Spleen (tissue), 11 donors: ENCODE data around the gene B3GNT9. TPM values are rescaled to one million over a fixed set of nuclear protein-coding genes. Genes with fewer than 3 reads are reported as not detected.

Experiments
- DNase-seq: peaks from one replicate; pipeline ENCODE4 v3.0.0-alpha.2; 2020
- H3K27ac ChIP-seq, 8 donors: fragments of 200-600 bp; sonication (generic) in 7 of 8; 1 replicate in 4 of 8; 2 replicates in 4 of 8; pipeline versions ENCODE4 v1.5.0 to v1.8.0; 2016 to 2021; ENCODE audit warnings: inconsistent platforms in 4 of 8, mild to moderate bottlenecking in 4 of 8, moderate library complexity in 1 of 8
- H3K27me3 ChIP-seq, 7 donors: fragments of 200-600 bp; sonication (generic) in 6 of 7; replicated peaks in 1 of 7; 1 replicate in 4 of 7; 2 replicates in 3 of 7; pipeline versions ENCODE4 v1.5.0 to v1.8.0; 2016 to 2021; ENCODE audit warnings: inconsistent platforms in 3 of 7, mild to moderate bottlenecking in 1 of 7
- H3K36me3 ChIP-seq, 6 donors: fragments of 200-600 bp; sonication (generic) in 5 of 6; 1 replicate in 4 of 6; 2 replicates in 2 of 6; pipeline versions ENCODE4 v1.5.0 to v1.8.0; 2016 to 2021; ENCODE audit warnings: inconsistent platforms in 2 of 6
- H3K4me1 ChIP-seq, 6 donors: fragments of 200-600 bp; sonication (generic) in 5 of 6; 1 replicate in 3 of 6; 2 replicates in 3 of 6; pipeline versions ENCODE4 v1.5.0 to v1.8.0; 2016 to 2021; ENCODE audit warnings: inconsistent platforms in 3 of 6
- H3K4me3 ChIP-seq, 8 donors: fragments of 200-600 bp; sonication (generic) in 7 of 8; 1 replicate in 4 of 8; 2 replicates in 4 of 8; pipeline versions ENCODE4 v1.5.0 to v1.8.0; 2016 to 2021; ENCODE audit warnings: inconsistent platforms in 4 of 8, mild to moderate bottlenecking in 4 of 8, moderate library complexity in 2 of 8
- H3K9me3 ChIP-seq, 8 donors: fragments of 200-600 bp; sonication (generic) in 7 of 8; 1 replicate in 4 of 8; 2 replicates in 4 of 8; pipeline versions ENCODE4 v1.5.0 to v1.8.0; 2016 to 2021; ENCODE audit warnings: inconsistent platforms in 4 of 8
- POLR2A ChIP-seq, 3 donors: fragments of 450-650 bp; IDR thresholded peaks; one replicate each; pipeline ENCODE4 v1.5.1; 2017; ENCODE audit warnings: antibody characterized with exemption in 3 of 3, mild to moderate bottlenecking in 1 of 3
- POLR2AphosphoS5 ChIP-seq, 3 donors: sonication (generic); formaldehyde crosslinking; IDR thresholded peaks; one replicate each; pipeline ENCODE4 v1.5.1; 2017; ENCODE audit warnings: antibody characterized with exemption in 3 of 3
- WGBS, 5 donors: extraction: QIAGEN DNeasy Blood & Tissue Kit in 3 of 5; methylation state at CpG; one replicate each; pipeline versions ENCODE4 v1.1.5 to v1.1.7; 2013 to 2018; 5-methylcytosine and 5-hydroxymethylcytosine counted together
- intact Hi-C: fragments of 100-400 bp; cut with DNase I; formaldehyde crosslinking; loops from one replicate; pipeline ENCODE4 v1.15.0; 2023; ENCODE audit warnings: low total_unique reads
- polyA plus RNA-seq, 3 donors: library from polyadenylated mRNA; stranded (reverse); fragments of 200-250 nt; gene quantifications; one replicate each; pipeline ENCODE4 v1.2.1, GENCODE V29; 2013
- total RNA-seq, 7 donors: library from RNA; depleted of rRNA in 3 of 7; stranded (reverse); fragments of >200 nt in 3 of 7; fragmentation: NEBNext Ultra II Directional in 4 of 7; extraction: Animal tissue kit (Norgen Biotek cat#: 25700) in 4 of 7; gene quantifications; one replicate each; pipeline versions ENCODE4 v1.1.0 to v1.2.1, GENCODE V29; 2016 to 2021
- TF ChIP-seq, protein P1 (sequence below), 11 experiments: fragments of 200-600 bp in 7 of 11; fragments of 450-650 bp in 4 of 11; sonication (generic) in 4 of 11; IDR thresholded peaks in 8 of 11; conservative IDR thresholded peaks in 3 of 11; 1 replicate in 7 of 11; 2 replicates in 4 of 11; pipeline versions ENCODE4 v1.4.0 to v1.8.0; 2016 to 2021; ENCODE audit warnings: antibody characterized with exemption in 11 of 11, inconsistent platforms in 4 of 11, mild to moderate bottlenecking in 1 of 11
- donor health status: healthy with polysubstance abuse.
- donor health status: DM: no; HTN: no; CAD: no; lungs with moderate emphysema.
- donor health status: DM: no; HTN: no; CAD: no.
- donor health status: Bipolar disorder and iron deficiency.
- donor health status: healthy.
- donor health status: DM: no; HTN: no; CAD: no.
- donor health status: DM: yes; HTN: yes; CAD: no.

The B3GNT9 gene
- total and polyA plus RNA-seq, 10 donors: 2.0 to 15.3 (median 7.6) TPM

DNA sequence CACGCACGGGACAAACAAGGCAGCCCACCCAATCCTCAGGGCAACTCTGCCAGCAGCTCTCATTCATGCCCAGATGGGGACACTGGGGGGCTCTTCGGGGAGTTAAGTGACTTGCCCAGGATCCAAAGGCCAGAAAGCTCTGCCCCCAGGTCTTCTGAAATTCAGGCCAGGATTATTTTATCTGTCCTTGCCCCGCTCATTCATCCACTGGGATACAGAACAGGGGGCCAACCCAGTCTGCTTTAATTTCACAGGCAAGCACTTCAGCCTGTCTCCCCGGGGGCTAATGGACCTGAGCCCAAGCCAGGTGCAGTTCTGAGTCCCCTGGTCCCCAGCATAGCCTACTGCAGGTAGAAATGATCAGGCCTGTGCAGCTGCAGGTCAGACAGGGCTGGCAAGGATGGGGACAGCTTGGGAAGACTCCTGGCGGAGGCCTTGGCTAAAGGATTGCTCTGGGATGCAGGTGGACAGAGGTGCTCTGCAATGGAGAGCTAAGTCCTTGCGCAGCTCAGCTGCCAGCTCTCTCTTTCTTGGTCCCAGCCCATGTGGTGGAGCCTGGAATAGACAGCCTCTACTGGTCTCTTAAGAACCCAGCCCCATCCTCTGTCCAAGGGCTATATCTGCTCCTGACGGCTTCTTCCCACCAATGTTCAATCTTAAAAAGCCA is 766 bp upstream of the B3GNT9 start:
- no peaks in the 10 kb centered on the region for H3K9me3 ChIP-seq
- peaks cover 0 to 46% (median 23%) of the 10 kb centered on the region in 7 donors for H3K27me3 ChIP-seq
- intact Hi-C loops: loop anchor here (5.0 kb wide), 1 partner anchor 174 kb away; no protein-coding TSS in a partner anchor
- peak overlapping the region in 4 of 8 donors; percentile 47 to 73 (median 56) for H3K4me3 ChIP-seq
- DNase-seq: no peak
- peak overlapping the region in 7 of 8 donors; percentile 78 to 85 (median 81) for H3K27ac ChIP-seq
- WGBS, 5 donors: 67 to 84% (median 68%) methylated on average over 6 to 8 of the region's 8 CpGs
- TF ChIP-seq POLR2AphosphoS5 (IDR thresholded peaks at IDR 0.05): no peak
- no peak for TF ChIP-seq POLR2A (IDR thresholded peaks at IDR 0.05)
- TF ChIP-seq, protein P1, sequence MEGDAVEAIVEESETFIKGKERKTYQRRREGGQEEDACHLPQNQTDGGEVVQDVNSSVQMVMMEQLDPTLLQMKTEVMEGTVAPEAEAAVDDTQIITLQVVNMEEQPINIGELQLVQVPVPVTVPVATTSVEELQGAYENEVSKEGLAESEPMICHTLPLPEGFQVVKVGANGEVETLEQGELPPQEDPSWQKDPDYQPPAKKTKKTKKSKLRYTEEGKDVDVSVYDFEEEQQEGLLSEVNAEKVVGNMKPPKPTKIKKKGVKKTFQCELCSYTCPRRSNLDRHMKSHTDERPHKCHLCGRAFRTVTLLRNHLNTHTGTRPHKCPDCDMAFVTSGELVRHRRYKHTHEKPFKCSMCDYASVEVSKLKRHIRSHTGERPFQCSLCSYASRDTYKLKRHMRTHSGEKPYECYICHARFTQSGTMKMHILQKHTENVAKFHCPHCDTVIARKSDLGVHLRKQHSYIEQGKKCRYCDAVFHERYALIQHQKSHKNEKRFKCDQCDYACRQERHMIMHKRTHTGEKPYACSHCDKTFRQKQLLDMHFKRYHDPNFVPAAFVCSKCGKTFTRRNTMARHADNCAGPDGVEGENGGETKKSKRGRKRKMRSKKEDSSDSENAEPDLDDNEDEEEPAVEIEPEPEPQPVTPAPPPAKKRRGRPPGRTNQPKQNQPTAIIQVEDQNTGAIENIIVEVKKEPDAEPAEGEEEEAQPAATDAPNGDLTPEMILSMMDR (IDR thresholded peaks at IDR 0.05 in 8 of 11, conservative IDR thresholded peaks at IDR 0.05 in 3 of 11): no peak
- H3K4me1 ChIP-seq: peaks cover 19 to 59% (median 41%) of the 10 kb centered on the region in 6 donors
- peaks cover 0 to 39% (median 21%) of the 10 kb centered on the region in 6 donors for H3K36me3 ChIP-seq

DNA sequence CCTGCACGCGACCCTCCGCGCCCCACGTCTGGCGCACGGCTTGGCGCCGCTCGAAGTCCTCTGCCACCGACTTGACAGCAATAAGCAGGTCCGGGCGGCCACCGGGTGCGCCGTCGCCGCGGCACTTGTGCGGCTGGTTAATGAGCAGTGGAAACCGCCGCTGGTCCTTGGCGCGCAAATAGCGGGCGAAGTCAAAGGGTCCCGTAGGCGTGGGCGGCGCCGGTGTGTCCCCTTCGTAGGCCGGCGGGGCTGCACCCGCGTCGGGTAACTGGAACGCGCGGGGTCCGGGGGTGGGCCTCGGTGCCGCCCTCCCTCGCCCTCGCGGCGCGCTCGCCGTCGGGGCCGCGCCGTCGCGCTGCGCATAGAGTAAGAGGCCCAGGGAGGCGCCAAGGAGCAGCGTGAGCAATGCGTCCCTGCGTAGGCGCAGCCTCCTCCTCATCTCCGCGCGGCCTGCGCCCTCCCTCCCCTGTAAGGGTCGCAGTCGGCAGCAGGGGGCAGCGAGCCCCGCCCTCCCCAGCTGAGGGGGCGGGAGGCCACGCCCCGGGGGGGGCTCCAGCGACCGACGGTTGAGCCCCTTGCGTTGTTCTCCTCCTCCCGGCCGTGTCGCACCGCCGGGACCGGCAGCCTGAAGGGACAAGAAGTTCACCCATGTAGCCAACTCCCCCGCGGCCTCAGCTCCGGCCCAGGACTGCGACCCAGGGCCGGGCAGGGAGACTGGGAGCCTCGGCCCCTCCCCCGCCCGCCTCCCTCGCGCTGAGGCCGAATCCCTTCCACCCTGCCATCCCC is 558 bp downstream of the B3GNT9 start:
- Histone ChIP-seq H3K4me3 (peak overlapping the region; percentile 38 to 73 (median 49)), H3K36me3 (peaks cover 0 to 52% (median 35%) of the 10 kb centered on the region in 6 donors), H3K27ac (peak overlapping the region; percentile 57 to 85 (median 80)), H3K9me3 (no peaks in the 10 kb centered on the region), H3K27me3 (peaks cover 0 to 46% (median 23%) of the 10 kb centered on the region in 7 donors), H3K4me1 (peaks cover 11 to 46% (median 31%) of the 10 kb centered on the region in 6 donors)
- 10 to 18% (median 11%) methylated on average over 21 to 94 of the region's 94 CpGs for WGBS, 5 donors
- TF ChIP-seq POLR2A (IDR thresholded peaks at IDR 0.05): no peak
- TF ChIP-seq, protein P1 (IDR thresholded peaks at IDR 0.05 in 8 of 11, conservative IDR thresholded peaks at IDR 0.05 in 3 of 11): peak in 1 of 11 experiments; percentile 34
- TF ChIP-seq POLR2AphosphoS5 (IDR thresholded peaks at IDR 0.05): peak; percentile 13 to 79 (median 55)
- peak; percentile 79 for DNase-seq
- intact Hi-C loops: loop anchor here (5.0 kb wide), 1 partner anchor 173 kb away; no protein-coding TSS in a partner anchor

DNA sequence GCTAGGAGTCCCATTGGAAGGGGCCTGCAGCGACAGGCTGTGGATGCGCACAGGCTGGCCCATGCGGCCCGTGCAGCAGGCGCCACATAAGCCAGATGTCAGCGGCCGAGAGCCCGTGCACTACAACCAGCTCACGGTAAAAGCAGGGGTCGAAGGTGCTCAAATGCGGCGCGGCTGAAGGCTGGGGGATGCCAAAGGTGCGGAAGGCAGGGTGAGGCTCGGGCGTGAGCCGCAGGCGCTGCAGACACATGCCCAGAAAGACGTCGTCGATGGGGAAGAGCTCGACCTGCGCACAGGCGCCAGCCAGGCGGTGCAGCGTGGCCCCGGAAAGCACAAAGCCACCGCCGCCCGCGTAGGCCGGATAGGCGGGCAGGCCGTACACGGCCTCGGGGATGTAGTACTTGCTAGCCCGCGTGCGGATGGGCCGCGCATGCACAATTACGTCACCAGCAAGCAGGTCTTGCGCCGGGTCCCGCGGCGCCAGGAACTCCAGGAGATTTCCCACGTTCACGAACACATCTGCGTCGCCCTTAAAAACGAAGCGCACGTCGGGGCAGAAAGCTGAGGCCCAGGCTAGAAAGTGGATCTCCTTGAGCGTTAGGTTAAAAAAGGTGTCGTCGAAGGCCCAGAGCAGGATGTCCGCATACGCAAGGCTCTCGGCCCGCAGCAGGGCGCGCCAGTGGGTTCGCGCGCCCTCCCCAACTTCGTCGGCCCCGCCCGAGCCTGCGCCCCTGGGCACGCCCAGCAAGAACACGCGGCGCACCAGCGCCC is 1.3 kb downstream of the B3GNT9 start:
- H3K4me3 ChIP-seq: peak overlapping the region in 6 of 8 donors; percentile 38 to 73 (median 50)
- H3K9me3 ChIP-seq: no peaks in the 10 kb centered on the region
- peak overlapping the region in 6 of 8 donors; percentile 79 to 85 (median 81) for H3K27ac ChIP-seq
- TF ChIP-seq, protein P1 (IDR thresholded peaks at IDR 0.05 in 8 of 11, conservative IDR thresholded peaks at IDR 0.05 in 3 of 11): no peak
- TF ChIP-seq POLR2AphosphoS5 (IDR thresholded peaks at IDR 0.05): peak in 2 of 3 donors; percentile 22 to 70
- WGBS, 5 donors: 71 to 80% (median 73%) methylated on average over 59 to 77 of the region's 77 CpGs
- peaks cover 0 to 39% (median 23%) of the 10 kb centered on the region in 7 donors for H3K27me3 ChIP-seq
- peaks cover 0 to 58% (median 42%) of the 10 kb centered on the region in 6 donors for H3K36me3 ChIP-seq
- intact Hi-C loops: loop anchor here (5.0 kb wide), 1 partner anchor 172 kb away; no protein-coding TSS in a partner anchor
- peaks cover 5 to 38% (median 23%) of the 10 kb centered on the region in 6 donors for H3K4me1 ChIP-seq
- peak; percentile 70 for DNase-seq
